WTC11 (cell line): Measurements from ENCODE around the gene LGALSL. TPM values are rescaled to one million over a fixed set of nuclear protein-coding genes. Genes with fewer than 3 reads are reported as not detected.

ENCODE experiments used
- ATAC-seq: fragments of 200-7000 bp; cut with Tn5 transposase; 2 replicates; pipeline ENCODE4 v1.10.0; 2021; ENCODE audit warnings: mild to moderate bottlenecking, moderate library complexity
- CTCF ChIA-PET: fragments of 300-600 bp; sonication (Branson Sonifier 250); formaldehyde crosslinking; loops from one replicate; lab custom pipeline; 2021; ENCODE audit warnings: antibody characterized with exemption; lab: Charles Lee
- POLR2A ChIA-PET: fragments of 350-600 bp; sonication (Branson Sonifier 250); formaldehyde crosslinking; loops from one replicate; lab custom pipeline; 2021; ENCODE audit warnings: antibody characterized with exemption; lab: Charles Lee
- DNase-seq: peaks from one replicate; pipeline ENCODE4 v3.0.0; 2021; ENCODE audit warnings: low spot score
- H3K27ac Mint-ChIP-seq: 2 replicates; pipeline ENCODE4 v1.8.0; 2021; ENCODE audit warnings: mixed read lengths
- H3K27me3 Mint-ChIP-seq: 2 replicates; pipeline ENCODE4 v1.8.0; 2021; ENCODE audit warnings: low read depth, mild to moderate bottlenecking, moderate library complexity, mixed read lengths
- H3K36me3 Mint-ChIP-seq: 2 replicates; pipeline ENCODE4 v1.8.0; 2021; ENCODE audit warnings: mixed read lengths
- H3K4me1 Mint-ChIP-seq: 2 replicates; pipeline ENCODE4 v1.8.0; 2022; ENCODE audit warnings: mixed read lengths
- H3K4me3 Mint-ChIP-seq: 2 replicates; pipeline ENCODE4 v1.8.0; 2021; ENCODE audit warnings: mild to moderate bottlenecking, moderate library complexity, mixed read lengths
- H3K9me3 Mint-ChIP-seq: 2 replicates; pipeline ENCODE4 v1.8.0; 2021; ENCODE audit warnings: mixed read lengths
- CREM ChIP-seq: sonication (generic); formaldehyde crosslinking; IDR thresholded peaks from 2 replicates; pipeline ENCODE4 v1.8.1; 2022; ENCODE audit warnings: mild to moderate bottlenecking, missing genetic modification reagents, moderate library complexity
- FOXJ3 ChIP-seq: sonication (generic); formaldehyde crosslinking; IDR thresholded peaks from 2 replicates; pipeline ENCODE4 v1.9.0; 2021; ENCODE audit warnings: missing genetic modification reagents, mild to moderate bottlenecking, borderline replicate concordance
- FOXK1 ChIP-seq: sonication (generic); formaldehyde crosslinking; IDR thresholded peaks from 2 replicates; pipeline ENCODE4 v1.8.0; 2022; ENCODE audit warnings: mild to moderate bottlenecking, moderate library complexity, missing genetic modification reagents
- JUN ChIP-seq: sonication (generic); formaldehyde crosslinking; IDR thresholded peaks from 2 replicates; pipeline ENCODE4 v1.8.0; 2023; ENCODE audit warnings: mild to moderate bottlenecking, missing genetic modification reagents
- RORB ChIP-seq: fragments of 250-450 bp; sonication (Bioruptor Pico); IDR thresholded peaks from 2 replicates; pipeline ENCODE4 v1.9.0; 2021; ENCODE audit warnings: mild to moderate bottlenecking
- SMAD3 ChIP-seq: sonication (generic); formaldehyde crosslinking; IDR thresholded peaks from 2 replicates; pipeline ENCODE4 v1.8.0; 2022; ENCODE audit warnings: missing genetic modification reagents, mild to moderate bottlenecking, borderline replicate concordance
- SP1 ChIP-seq: sonication (generic); formaldehyde crosslinking; conservative IDR thresholded peaks from 2 replicates; pipeline ENCODE4 v1.8.1; 2022; ENCODE audit warnings: missing genetic modification reagents
- TEAD1 ChIP-seq: sonication (generic); formaldehyde crosslinking; IDR thresholded peaks from 2 replicates; pipeline ENCODE4 v1.8.0; 2022; ENCODE audit warnings: mild to moderate bottlenecking, missing genetic modification reagents
- ZNF263 ChIP-seq: sonication (generic); formaldehyde crosslinking; IDR thresholded peaks from 2 replicates; pipeline ENCODE4 v1.8.1; 2022; ENCODE audit warnings: low read depth, mild to moderate bottlenecking, moderate library complexity, missing genetic modification reagents
- ZNF317 ChIP-seq: sonication (generic); formaldehyde crosslinking; IDR thresholded peaks from 2 replicates; pipeline ENCODE4 v1.8.1; 2023; ENCODE audit warnings: low read depth, mild to moderate bottlenecking, moderate library complexity, missing genetic modification reagents, borderline replicate concordance
- ZNF416 ChIP-seq: fragments of 250-450 bp; sonication (Bioruptor Pico); IDR thresholded peaks from 2 replicates; pipeline ENCODE4 v1.9.0; 2021; ENCODE audit warnings: mild to moderate bottlenecking, inconsistent platforms
- total RNA-seq: library from RNA; stranded (reverse); gene quantifications from 3 replicates; pipeline ENCODE4 v1.2.3, GENCODE V29; 2021
- TF ChIP-seq, protein P1 (sequence below): fragments of 250-450 bp; sonication (Bioruptor Pico); IDR thresholded peaks from 2 replicates; pipeline ENCODE4 v1.9.0; 2021; ENCODE audit warnings: mild to moderate bottlenecking, borderline replicate concordance
- TF ChIP-seq, protein P2 (sequence below): fragments of 200-600 bp; IDR thresholded peaks from 2 replicates; pipeline ENCODE4 v1.8.0; 2022; ENCODE audit warnings: antibody characterized with exemption
- TF ChIP-seq, protein P3 (sequence below): sonication (generic); formaldehyde crosslinking; IDR thresholded peaks from 2 replicates; pipeline ENCODE4 v1.8.0; 2023; ENCODE audit warnings: missing genetic modification reagents
- TF ChIP-seq, protein P4 (sequence below): sonication (generic); formaldehyde crosslinking; IDR thresholded peaks from 2 replicates; pipeline ENCODE4 v1.8.0; 2022; ENCODE audit warnings: missing genetic modification reagents
- TF ChIP-seq, protein P5 (sequence below): sonication (generic); formaldehyde crosslinking; IDR thresholded peaks from 2 replicates; pipeline ENCODE4 v1.8.0; 2022; ENCODE audit warnings: mild to moderate bottlenecking, missing genetic modification reagents
- TF ChIP-seq, protein P6 (sequence below): sonication (generic); formaldehyde crosslinking; IDR thresholded peaks from 2 replicates; pipeline ENCODE4 v1.8.0; 2022; ENCODE audit warnings: mild to moderate bottlenecking, missing genetic modification reagents
- TF ChIP-seq, protein P7 (sequence below): sonication (generic); formaldehyde crosslinking; IDR thresholded peaks from 2 replicates; pipeline ENCODE4 v1.8.0; 2022; ENCODE audit warnings: mild to moderate bottlenecking, missing genetic modification reagents

LGALSL gene
- total RNA-seq, 1 experiment from 2014 or later = 21.0 TPM

DNA sequence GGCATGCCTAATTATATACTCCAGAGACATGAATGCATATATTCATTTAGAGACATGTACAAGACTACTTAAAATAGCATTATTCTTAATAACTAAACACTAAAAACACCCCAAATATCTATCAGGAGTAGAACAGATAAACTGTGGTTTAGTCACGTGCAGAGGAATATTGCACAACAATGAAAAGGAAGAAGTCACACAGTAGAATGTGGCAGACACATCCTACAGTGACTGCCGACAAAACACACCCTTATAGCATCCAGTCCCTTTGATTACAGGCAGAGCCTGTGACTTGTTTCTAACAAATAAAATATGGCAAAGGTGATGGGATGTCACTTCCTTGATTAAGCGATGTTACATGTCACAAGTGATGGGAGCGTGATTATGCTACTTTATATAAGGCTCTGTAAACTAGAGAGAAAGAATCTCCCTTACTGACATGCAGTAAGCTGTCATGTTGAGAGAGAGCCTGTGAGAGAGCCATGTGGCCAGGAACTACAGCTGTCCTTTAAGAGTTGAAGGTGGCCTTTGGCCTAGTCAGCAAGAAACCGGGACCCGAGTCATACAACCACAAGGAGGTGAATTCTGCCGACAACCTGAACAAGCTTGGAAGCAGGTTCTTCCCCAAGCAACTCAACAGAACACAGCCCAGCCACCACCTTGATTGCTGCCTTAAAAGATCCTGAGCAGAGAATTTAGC is 39.1 kb upstream of the LGALSL start (continued):
- TF ChIP-seq FOXJ3 (no peak), RORB (CRISPR knock-in tag) (no peak), TEAD1 (CRISPR knock-in tag) (no peak), CREM (no peak), SP1 (CRISPR knock-in tag) (no peak), FOXK1 (no peak), SMAD3 (CRISPR knock-in tag) (no peak)
- TF ChIP-seq, protein P1, sequence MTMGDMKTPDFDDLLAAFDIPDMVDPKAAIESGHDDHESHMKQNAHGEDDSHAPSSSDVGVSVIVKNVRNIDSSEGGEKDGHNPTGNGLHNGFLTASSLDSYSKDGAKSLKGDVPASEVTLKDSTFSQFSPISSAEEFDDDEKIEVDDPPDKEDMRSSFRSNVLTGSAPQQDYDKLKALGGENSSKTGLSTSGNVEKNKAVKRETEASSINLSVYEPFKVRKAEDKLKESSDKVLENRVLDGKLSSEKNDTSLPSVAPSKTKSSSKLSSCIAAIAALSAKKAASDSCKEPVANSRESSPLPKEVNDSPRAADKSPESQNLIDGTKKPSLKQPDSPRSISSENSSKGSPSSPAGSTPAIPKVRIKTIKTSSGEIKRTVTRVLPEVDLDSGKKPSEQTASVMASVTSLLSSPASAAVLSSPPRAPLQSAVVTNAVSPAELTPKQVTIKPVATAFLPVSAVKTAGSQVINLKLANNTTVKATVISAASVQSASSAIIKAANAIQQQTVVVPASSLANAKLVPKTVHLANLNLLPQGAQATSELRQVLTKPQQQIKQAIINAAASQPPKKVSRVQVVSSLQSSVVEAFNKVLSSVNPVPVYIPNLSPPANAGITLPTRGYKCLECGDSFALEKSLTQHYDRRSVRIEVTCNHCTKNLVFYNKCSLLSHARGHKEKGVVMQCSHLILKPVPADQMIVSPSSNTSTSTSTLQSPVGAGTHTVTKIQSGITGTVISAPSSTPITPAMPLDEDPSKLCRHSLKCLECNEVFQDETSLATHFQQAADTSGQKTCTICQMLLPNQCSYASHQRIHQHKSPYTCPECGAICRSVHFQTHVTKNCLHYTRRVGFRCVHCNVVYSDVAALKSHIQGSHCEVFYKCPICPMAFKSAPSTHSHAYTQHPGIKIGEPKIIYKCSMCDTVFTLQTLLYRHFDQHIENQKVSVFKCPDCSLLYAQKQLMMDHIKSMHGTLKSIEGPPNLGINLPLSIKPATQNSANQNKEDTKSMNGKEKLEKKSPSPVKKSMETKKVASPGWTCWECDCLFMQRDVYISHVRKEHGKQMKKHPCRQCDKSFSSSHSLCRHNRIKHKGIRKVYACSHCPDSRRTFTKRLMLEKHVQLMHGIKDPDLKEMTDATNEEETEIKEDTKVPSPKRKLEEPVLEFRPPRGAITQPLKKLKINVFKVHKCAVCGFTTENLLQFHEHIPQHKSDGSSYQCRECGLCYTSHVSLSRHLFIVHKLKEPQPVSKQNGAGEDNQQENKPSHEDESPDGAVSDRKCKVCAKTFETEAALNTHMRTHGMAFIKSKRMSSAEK (CRISPR knock-in tag) = no peak
- TF ChIP-seq, protein P2, sequence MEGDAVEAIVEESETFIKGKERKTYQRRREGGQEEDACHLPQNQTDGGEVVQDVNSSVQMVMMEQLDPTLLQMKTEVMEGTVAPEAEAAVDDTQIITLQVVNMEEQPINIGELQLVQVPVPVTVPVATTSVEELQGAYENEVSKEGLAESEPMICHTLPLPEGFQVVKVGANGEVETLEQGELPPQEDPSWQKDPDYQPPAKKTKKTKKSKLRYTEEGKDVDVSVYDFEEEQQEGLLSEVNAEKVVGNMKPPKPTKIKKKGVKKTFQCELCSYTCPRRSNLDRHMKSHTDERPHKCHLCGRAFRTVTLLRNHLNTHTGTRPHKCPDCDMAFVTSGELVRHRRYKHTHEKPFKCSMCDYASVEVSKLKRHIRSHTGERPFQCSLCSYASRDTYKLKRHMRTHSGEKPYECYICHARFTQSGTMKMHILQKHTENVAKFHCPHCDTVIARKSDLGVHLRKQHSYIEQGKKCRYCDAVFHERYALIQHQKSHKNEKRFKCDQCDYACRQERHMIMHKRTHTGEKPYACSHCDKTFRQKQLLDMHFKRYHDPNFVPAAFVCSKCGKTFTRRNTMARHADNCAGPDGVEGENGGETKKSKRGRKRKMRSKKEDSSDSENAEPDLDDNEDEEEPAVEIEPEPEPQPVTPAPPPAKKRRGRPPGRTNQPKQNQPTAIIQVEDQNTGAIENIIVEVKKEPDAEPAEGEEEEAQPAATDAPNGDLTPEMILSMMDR = no peak
- TF ChIP-seq, protein P3, sequence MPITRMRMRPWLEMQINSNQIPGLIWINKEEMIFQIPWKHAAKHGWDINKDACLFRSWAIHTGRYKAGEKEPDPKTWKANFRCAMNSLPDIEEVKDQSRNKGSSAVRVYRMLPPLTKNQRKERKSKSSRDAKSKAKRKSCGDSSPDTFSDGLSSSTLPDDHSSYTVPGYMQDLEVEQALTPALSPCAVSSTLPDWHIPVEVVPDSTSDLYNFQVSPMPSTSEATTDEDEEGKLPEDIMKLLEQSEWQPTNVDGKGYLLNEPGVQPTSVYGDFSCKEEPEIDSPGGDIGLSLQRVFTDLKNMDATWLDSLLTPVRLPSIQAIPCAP = no peak

DNA sequence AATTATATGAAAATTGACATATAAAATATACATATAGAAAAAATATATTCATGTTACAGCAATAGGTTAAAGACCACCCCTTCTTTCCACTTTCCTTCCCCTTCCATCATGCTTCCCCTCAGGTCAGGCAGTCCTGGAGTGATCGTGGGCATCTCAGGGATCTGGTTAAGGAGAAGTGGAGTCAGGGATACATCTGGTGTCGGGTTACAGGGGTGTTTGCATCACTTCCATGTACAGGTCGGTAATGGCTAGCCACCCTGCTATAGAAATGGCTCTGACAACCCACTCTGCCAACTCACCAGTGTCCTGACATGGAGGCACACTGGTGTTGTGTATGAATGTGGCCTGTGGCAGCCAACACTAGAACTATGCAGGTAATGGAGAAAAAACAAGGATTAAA is 36.3 kb upstream of the LGALSL start:
- POLR2A ChIA-PET = interaction anchor here (1.0 kb wide), 1 partner anchor 11 kb away, joined by 5 read pairs; no protein-coding TSS in a partner anchor

DNA sequence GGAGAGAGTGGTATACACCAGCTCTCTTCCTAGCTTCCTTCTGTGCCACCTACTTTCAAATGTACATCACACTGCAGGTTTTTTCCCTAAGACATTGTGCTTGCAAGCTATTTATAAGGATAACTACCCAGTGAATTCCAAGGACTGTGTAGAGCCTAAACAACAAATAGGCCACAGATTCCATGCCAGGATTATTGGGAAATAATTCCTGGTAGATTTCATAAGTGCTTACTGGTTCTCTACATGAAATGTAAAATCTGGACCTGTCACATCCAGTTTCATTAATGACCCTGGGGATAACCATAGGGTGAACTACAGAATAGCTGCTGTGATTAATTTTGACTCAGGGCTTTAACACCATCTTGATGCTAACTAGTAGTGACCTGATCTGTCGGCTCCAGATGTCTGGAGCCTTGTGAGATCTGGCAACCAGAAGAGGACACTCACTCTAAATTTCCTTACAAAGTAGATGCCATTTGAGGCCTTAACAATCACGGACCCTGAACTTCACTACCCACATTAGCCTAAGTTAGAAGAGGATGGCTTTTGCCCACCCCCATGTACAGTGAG is 34.3 kb upstream of the LGALSL start:
- Mint-ChIP-seq H3K4me3 (no peak overlapping the region), H3K36me3 (no peaks in the 10 kb centered on the region), H3K9me3 (no peaks in the 10 kb centered on the region), H3K4me1 (peaks cover 11% of the 10 kb centered on the region), H3K27ac (no peak overlapping the region), H3K27me3 (no peaks in the 10 kb centered on the region)
- POLR2A ChIA-PET = no interaction called here
- CTCF ChIA-PET = no interaction called here
- ATAC-seq (no peak), DNase-seq (no peak)
- TF ChIP-seq, protein P4, sequence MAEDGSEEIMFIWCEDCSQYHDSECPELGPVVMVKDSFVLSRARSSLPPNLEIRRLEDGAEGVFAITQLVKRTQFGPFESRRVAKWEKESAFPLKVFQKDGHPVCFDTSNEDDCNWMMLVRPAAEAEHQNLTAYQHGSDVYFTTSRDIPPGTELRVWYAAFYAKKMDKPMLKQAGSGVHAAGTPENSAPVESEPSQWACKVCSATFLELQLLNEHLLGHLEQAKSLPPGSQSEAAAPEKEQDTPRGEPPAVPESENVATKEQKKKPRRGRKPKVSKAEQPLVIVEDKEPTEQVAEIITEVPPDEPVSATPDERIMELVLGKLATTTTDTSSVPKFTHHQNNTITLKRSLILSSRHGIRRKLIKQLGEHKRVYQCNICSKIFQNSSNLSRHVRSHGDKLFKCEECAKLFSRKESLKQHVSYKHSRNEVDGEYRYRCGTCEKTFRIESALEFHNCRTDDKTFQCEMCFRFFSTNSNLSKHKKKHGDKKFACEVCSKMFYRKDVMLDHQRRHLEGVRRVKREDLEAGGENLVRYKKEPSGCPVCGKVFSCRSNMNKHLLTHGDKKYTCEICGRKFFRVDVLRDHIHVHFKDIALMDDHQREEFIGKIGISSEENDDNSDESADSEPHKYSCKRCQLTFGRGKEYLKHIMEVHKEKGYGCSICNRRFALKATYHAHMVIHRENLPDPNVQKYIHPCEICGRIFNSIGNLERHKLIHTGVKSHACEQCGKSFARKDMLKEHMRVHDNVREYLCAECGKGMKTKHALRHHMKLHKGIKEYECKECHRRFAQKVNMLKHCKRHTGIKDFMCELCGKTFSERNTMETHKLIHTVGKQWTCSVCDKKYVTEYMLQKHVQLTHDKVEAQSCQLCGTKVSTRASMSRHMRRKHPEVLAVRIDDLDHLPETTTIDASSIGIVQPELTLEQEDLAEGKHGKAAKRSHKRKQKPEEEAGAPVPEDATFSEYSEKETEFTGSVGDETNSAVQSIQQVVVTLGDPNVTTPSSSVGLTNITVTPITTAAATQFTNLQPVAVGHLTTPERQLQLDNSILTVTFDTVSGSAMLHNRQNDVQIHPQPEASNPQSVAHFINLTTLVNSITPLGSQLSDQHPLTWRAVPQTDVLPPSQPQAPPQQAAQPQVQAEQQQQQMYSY (CRISPR knock-in tag) = no peak
- no peak for TF ChIP-seq ZNF416
- TF ChIP-seq ZNF263 (CRISPR knock-in tag) = no peak
- TF ChIP-seq, protein P5, sequence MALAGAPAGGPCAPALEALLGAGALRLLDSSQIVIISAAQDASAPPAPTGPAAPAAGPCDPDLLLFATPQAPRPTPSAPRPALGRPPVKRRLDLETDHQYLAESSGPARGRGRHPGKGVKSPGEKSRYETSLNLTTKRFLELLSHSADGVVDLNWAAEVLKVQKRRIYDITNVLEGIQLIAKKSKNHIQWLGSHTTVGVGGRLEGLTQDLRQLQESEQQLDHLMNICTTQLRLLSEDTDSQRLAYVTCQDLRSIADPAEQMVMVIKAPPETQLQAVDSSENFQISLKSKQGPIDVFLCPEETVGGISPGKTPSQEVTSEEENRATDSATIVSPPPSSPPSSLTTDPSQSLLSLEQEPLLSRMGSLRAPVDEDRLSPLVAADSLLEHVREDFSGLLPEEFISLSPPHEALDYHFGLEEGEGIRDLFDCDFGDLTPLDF (CRISPR knock-in tag) = no peak
- TF ChIP-seq JUN = no peak
- TF ChIP-seq, protein P6, sequence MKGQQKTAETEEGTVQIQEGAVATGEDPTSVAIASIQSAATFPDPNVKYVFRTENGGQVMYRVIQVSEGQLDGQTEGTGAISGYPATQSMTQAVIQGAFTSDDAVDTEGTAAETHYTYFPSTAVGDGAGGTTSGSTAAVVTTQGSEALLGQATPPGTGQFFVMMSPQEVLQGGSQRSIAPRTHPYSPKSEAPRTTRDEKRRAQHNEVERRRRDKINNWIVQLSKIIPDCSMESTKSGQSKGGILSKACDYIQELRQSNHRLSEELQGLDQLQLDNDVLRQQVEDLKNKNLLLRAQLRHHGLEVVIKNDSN (CRISPR knock-in tag) = no peak

More for the DNA sequence above, 36.3 kb upstream of the LGALSL start:
- 0 out of 2 replicates have a peak, but pooled peaks have one; percentile 52 for TF ChIP-seq ZNF317 (CRISPR knock-in tag)
- TF ChIP-seq, protein P7, sequence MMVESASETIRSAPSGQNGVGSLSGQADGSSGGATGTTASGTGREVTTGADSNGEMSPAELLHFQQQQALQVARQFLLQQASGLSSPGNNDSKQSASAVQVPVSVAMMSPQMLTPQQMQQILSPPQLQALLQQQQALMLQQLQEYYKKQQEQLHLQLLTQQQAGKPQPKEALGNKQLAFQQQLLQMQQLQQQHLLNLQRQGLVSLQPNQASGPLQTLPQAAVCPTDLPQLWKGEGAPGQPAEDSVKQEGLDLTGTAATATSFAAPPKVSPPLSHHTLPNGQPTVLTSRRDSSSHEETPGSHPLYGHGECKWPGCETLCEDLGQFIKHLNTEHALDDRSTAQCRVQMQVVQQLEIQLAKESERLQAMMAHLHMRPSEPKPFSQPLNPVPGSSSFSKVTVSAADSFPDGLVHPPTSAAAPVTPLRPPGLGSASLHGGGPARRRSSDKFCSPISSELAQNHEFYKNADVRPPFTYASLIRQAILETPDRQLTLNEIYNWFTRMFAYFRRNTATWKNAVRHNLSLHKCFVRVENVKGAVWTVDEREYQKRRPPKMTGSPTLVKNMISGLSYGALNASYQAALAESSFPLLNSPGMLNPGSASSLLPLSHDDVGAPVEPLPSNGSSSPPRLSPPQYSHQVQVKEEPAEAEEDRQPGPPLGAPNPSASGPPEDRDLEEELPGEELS (CRISPR knock-in tag) = no peak
- DNase-seq (no peak), ATAC-seq (no peak)
- Mint-ChIP-seq H3K27ac (no peak overlapping the region), H3K4me3 (no peak overlapping the region), H3K27me3 (no peaks in the 10 kb centered on the region), H3K4me1 (peaks cover 11% of the 10 kb centered on the region), H3K36me3 (no peaks in the 10 kb centered on the region), H3K9me3 (no peaks in the 10 kb centered on the region)
- CTCF ChIA-PET = no interaction called here
